CD4-positive, alpha-beta T cell treated with Interleukin-4 for 4 hours (primary cell): ENCODE measurements around the gene LRRC75A.
A peak's percentile ranks its signal among the peaks of the same experiment; 100 is the strongest.
"Not testable (repeated sequence)": the region's sequence is repeated elsewhere in the genome, so short reads cannot be mapped to it uniquely, and the experiment has no call there.

Experiments
- DNase-seq: peaks from one replicate; pipeline ENCODE4 v3.0.0-alpha.2; 2020

Gene LRRC75A

GRCh38 chr17:16491703-16492612, at the start of gene LRRC75A:
Gene LRRC75A, minus strand, starts transcription at chr17:16492193. Its CDS starts 203 bp downstream, at chr17:16491990.
- DNase-seq = peak; percentile 46

- no peak for DNase-seq
Observed at GRCh38 chr17:16537130-16537458, 45.1 kb upstream of the LRRC75A start.

- DNase-seq = no peak
Observed at GRCh38 chr17:16534236-16534635, 42.2 kb upstream of the LRRC75A start.

GRCh38 chr17:16529906-16530305, 37.9 kb upstream of the LRRC75A start:
- DNase-seq = no peak

GRCh38 chr17:16527298-16527697, 35.3 kb upstream of the LRRC75A start:
- DNase-seq = no peak

GRCh38 chr17:16525556-16525955, 33.6 kb upstream of the LRRC75A start:
- not testable (repeated sequence) for DNase-seq

GRCh38 chr17:16521070-16521727, 29.2 kb upstream of the LRRC75A start:
- DNase-seq = peak; percentile 69

GRCh38 chr17:16519021-16519420, 27.0 kb upstream of the LRRC75A start:
- DNase-seq = no peak

- DNase-seq = no peak
Observed at GRCh38 chr17:16517477-16517876, 25.5 kb upstream of the LRRC75A start.

GRCh38 chr17:16516594-16517051, 24.6 kb upstream of the LRRC75A start:
- no peak for DNase-seq

GRCh38 chr17:16515933-16516332, 23.9 kb upstream of the LRRC75A start:
- no peak for DNase-seq

GRCh38 chr17:16513873-16514272, 21.9 kb upstream of the LRRC75A start:
- no peak for DNase-seq

GRCh38 chr17:16512011-16512410, 20.0 kb upstream of the LRRC75A start:
- no peak for DNase-seq

- no peak for DNase-seq
Observed at GRCh38 chr17:16511593-16511992, 19.6 kb upstream of the LRRC75A start.

GRCh38 chr17:16507918-16508533, 16.0 kb upstream of the LRRC75A start:
- no peak for DNase-seq

GRCh38 chr17:16506188-16506587, 14.2 kb upstream of the LRRC75A start:
- DNase-seq = no peak

- no peak for DNase-seq
Observed at GRCh38 chr17:16504984-16505383, 13.0 kb upstream of the LRRC75A start.

- no peak for DNase-seq
Observed at GRCh38 chr17:16496820-16497489, 5.0 kb upstream of the LRRC75A start.

- no peak for DNase-seq
Observed at GRCh38 chr17:16495980-16496819, 4.2 kb upstream of the LRRC75A start.

GRCh38 chr17:16495561-16495960, 3.6 kb upstream of the LRRC75A start:
- DNase-seq = no peak

- no peak for DNase-seq
Observed at GRCh38 chr17:16494059-16494458, 2.1 kb upstream of the LRRC75A start.

- DNase-seq = no peak
Observed at GRCh38 chr17:16493531-16494046, 1.6 kb upstream of the LRRC75A start.
